Measurements from ENCODE around the gene GDF10.

The GDF10 gene

DNA sequence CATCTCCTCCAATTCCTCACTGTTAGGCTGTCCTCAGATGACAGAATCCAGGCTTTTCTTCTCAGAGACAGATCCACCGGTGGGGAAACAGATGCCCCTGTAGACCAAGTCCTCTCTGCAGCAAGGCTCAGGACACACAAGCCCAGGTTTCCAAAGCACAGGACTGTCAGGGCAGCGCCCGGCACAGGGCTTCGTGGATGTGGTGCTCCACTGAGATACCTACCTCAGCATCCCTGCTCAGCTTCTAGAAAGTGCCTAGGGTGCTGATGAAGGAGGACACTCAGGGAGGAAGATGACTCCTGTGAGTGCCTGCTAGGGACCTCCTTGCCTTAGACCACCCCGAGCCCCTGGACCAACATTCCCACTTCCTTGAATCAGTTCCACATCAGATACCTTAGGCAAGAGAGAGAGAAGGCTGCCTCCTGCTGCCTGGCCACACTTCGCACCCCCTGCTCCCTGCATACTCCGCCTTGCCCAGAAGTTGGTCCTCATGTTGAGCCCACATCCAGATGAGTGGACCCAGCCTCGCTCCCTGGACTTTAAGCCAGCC lies 39.3 kb downstream of the GDF10 start:
- no peaks in the 10 kb centered on the region for H4K20me1 ChIP-seq (ENCODE audit: insufficient read depth, low read length)
- H3K9ac ChIP-seq (ENCODE audit: low read length) = no peak overlapping the region
- no peaks in the 10 kb centered on the region for H3K79me2 ChIP-seq (ENCODE audit: low read length)
- no peaks in the 10 kb centered on the region for H3K36me3 ChIP-seq (replicated peaks; ENCODE audit: low read depth, low read length)
- H3K27ac ChIP-seq (ENCODE audit: low read length) = no peak overlapping the region
- no peaks in the 10 kb centered on the region for H3K4me1 ChIP-seq (ENCODE audit: low read length)
- H3K9me3 ChIP-seq (ENCODE audit: insufficient read depth, low read length) = no peaks in the 10 kb centered on the region
- H3K4me2 ChIP-seq (ENCODE audit: low read length) = no peak overlapping the region
- H3K4me3 ChIP-seq (ENCODE audit: low read length) = no peak overlapping the region
- TF ChIP-seq, protein P1, sequence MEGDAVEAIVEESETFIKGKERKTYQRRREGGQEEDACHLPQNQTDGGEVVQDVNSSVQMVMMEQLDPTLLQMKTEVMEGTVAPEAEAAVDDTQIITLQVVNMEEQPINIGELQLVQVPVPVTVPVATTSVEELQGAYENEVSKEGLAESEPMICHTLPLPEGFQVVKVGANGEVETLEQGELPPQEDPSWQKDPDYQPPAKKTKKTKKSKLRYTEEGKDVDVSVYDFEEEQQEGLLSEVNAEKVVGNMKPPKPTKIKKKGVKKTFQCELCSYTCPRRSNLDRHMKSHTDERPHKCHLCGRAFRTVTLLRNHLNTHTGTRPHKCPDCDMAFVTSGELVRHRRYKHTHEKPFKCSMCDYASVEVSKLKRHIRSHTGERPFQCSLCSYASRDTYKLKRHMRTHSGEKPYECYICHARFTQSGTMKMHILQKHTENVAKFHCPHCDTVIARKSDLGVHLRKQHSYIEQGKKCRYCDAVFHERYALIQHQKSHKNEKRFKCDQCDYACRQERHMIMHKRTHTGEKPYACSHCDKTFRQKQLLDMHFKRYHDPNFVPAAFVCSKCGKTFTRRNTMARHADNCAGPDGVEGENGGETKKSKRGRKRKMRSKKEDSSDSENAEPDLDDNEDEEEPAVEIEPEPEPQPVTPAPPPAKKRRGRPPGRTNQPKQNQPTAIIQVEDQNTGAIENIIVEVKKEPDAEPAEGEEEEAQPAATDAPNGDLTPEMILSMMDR (IDR thresholded peaks at IDR 0.05; ENCODE audit: low read depth, low read length) = no peak
- TF ChIP-seq EZH2phosphoT487 (IDR thresholded peaks at IDR 0.05; ENCODE audit: low read depth) = no peak
- no peak overlapping the region for H2AFZ ChIP-seq (ENCODE audit: low read depth, low read length)
- no peaks in the 10 kb centered on the region; the same call in 1 of the 2 replicates for H3K27me3 ChIP-seq (ENCODE audit: low read depth, low read length)

DNA sequence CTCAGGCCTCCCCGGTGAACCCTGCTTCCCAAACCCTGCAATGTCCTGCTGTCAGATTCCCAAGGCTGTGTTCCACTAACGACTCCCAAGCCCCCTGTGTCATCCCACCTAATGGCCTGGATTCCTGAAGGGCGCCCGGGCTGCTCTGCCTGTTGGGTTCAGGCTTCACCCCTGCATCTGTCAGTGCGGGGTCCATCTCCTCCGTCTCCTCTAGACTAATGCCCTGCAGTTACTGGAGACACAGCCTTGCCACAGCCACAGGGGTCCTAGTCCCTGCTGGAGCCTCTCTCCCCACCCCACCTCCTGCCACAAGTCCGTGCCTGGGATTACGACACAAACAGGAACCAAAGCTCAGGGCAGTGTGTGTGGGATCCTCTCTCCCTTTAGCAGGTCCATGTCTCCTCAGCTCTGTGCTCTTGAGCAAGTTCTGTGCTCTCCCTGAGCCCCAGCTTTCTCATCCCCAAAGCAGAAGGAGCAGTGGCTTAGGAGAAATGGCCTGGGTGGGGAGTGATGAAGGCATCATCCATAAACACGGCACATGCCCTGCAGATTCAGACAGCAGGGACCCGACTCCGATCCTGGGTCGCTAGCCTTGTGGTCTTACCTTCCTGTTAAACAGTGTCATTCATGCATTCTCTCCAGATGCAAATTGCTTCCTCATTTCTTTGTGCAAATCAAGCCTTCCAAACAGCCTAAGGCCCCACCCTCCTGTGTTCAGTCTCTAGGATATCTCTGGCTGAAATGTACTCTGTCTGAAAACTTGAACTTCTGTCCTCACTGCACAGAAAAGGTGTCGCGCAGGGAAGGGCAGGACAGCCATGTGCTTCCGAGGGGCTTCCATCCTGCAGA lies 40.0 kb downstream of the GDF10 start:
- no peaks in the 10 kb centered on the region for H3K79me2 ChIP-seq (ENCODE audit: low read length)
- no peak overlapping the region for H2AFZ ChIP-seq (ENCODE audit: low read depth, low read length)
- no peak overlapping the region for H3K27ac ChIP-seq (ENCODE audit: low read length)
- no peaks in the 10 kb centered on the region for H3K36me3 ChIP-seq (replicated peaks; ENCODE audit: low read depth, low read length)
- H3K4me2 ChIP-seq (ENCODE audit: low read length) = no peak overlapping the region
- H3K4me3 ChIP-seq (ENCODE audit: low read length) = no peak overlapping the region
- no peaks in the 10 kb centered on the region; the same call in 1 of the 2 replicates for H3K27me3 ChIP-seq (ENCODE audit: low read depth, low read length)
- no peaks in the 10 kb centered on the region for H4K20me1 ChIP-seq (ENCODE audit: insufficient read depth, low read length)
- no peak overlapping the region for H3K9ac ChIP-seq (ENCODE audit: low read length)
- H3K4me1 ChIP-seq (ENCODE audit: low read length) = no peaks in the 10 kb centered on the region
- H3K9me3 ChIP-seq (ENCODE audit: insufficient read depth, low read length) = no peaks in the 10 kb centered on the region
- TF ChIP-seq EZH2phosphoT487 (IDR thresholded peaks at IDR 0.05; ENCODE audit: low read depth) = no peak
- TF ChIP-seq, protein P1 (IDR thresholded peaks at IDR 0.05; ENCODE audit: low read depth, low read length) = no peak

DNA sequence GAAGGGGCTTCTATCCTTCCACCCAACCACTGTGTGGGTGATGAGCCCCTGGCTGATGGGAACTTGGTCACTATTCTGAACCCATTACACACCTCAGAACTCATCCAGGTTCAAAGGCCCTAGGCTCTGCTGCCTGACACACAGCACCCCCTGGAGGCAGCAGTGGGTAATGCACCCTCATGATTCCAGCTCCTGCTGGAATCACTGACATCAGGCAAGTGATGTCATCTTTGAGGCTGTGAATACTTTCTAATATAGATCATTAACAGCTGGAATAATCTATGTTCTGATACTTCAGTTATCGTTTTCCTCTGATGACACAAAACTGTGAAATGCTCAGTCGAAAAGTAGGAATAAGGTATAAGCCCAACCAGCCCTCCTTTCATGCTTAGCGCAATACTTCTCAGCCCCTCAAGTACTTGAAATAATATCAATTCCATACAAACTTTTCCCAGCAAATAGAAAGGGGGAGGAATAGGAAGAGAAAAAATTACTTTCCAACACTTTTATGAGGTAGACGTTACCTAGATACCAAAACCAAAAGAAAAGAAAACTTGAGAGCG lies 40.7 kb downstream of the GDF10 start:
- H3K27ac ChIP-seq (ENCODE audit: low read length) = no peak overlapping the region
- no peaks in the 10 kb centered on the region for H3K4me1 ChIP-seq (ENCODE audit: low read length)
- no peak overlapping the region for H2AFZ ChIP-seq (ENCODE audit: low read depth, low read length)
- no peaks in the 10 kb centered on the region for H3K36me3 ChIP-seq (replicated peaks; ENCODE audit: low read depth, low read length)
- no peaks in the 10 kb centered on the region for H4K20me1 ChIP-seq (ENCODE audit: insufficient read depth, low read length)
- no peak overlapping the region for H3K4me3 ChIP-seq (ENCODE audit: low read length)
- H3K79me2 ChIP-seq (ENCODE audit: low read length) = no peaks in the 10 kb centered on the region
- TF ChIP-seq, protein P1 (IDR thresholded peaks at IDR 0.05; ENCODE audit: low read depth, low read length) = peak; percentile 72
- no peak for TF ChIP-seq EZH2phosphoT487 (IDR thresholded peaks at IDR 0.05; ENCODE audit: low read depth)
- no peak overlapping the region for H3K4me2 ChIP-seq (ENCODE audit: low read length)
- H3K27me3 ChIP-seq (ENCODE audit: low read depth, low read length) = no peaks in the 10 kb centered on the region; the same call in 1 of the 2 replicates
- H3K9me3 ChIP-seq (ENCODE audit: insufficient read depth, low read length) = no peaks in the 10 kb centered on the region
- H3K9ac ChIP-seq (ENCODE audit: low read length) = no peak overlapping the region

Measured in OCI-LY3 (cell line).